ENCODE data around the gene UBE2M.

- TF ChIP-seq, protein P1, sequence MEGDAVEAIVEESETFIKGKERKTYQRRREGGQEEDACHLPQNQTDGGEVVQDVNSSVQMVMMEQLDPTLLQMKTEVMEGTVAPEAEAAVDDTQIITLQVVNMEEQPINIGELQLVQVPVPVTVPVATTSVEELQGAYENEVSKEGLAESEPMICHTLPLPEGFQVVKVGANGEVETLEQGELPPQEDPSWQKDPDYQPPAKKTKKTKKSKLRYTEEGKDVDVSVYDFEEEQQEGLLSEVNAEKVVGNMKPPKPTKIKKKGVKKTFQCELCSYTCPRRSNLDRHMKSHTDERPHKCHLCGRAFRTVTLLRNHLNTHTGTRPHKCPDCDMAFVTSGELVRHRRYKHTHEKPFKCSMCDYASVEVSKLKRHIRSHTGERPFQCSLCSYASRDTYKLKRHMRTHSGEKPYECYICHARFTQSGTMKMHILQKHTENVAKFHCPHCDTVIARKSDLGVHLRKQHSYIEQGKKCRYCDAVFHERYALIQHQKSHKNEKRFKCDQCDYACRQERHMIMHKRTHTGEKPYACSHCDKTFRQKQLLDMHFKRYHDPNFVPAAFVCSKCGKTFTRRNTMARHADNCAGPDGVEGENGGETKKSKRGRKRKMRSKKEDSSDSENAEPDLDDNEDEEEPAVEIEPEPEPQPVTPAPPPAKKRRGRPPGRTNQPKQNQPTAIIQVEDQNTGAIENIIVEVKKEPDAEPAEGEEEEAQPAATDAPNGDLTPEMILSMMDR (optimal IDR thresholded peaks at IDR 0.05 in 1 of 3, IDR thresholded peaks at IDR 0.05 in 1 of 3, conservative IDR thresholded peaks at IDR 0.05 in 1 of 3; ENCODE audit: extremely low read depth in 1 of 3, insufficient read depth in 2 of 3, low read length in 3 of 3), result no peak
- TF ChIP-seq EZH2 (IDR thresholded peaks at IDR 0.05; ENCODE audit: low read length), result no peak
Observed at GRCh38 chr19:58573658-58574164, 15.3 kb upstream of the UBE2M start.

Measured in keratinocyte (primary cell).